Astrocyte (in vitro differentiated cells and primary cell): Measurements from ENCODE around the gene TOX3. TPM values are rescaled to one million over a fixed set of nuclear protein-coding genes. Genes with fewer than 3 reads are reported as not detected.

Source experiments
- DNase-seq: peaks from one replicate; pipeline ENCODE4 v3.0.0-alpha.2; 2010; ENCODE audit warnings: low read depth
- FAIRE-seq: peaks from 2 replicates; lab custom pipeline; 2011; peaks lifted over from hg19 to GRCh38; lab: Jason Lieb, UNC
- H2AFZ ChIP-seq: 2 replicates; pipeline ENCODE4 v1.6.0; 2012; ENCODE audit warnings: low read depth, low read length, inconsistent platforms
- H3K27ac ChIP-seq: 2 replicates; pipeline ENCODE4 v1.5.1; 2011; ENCODE audit warnings: low read depth, low read length, inconsistent platforms
- H3K27me3 ChIP-seq: 2 replicates; pipeline ENCODE4 v1.6.0; 2011; ENCODE audit warnings: low read length, inconsistent platforms; ENCODE audit not compliant: insufficient read depth
- H3K36me3 ChIP-seq: 2 replicates; pipeline ENCODE4 v1.5.1; 2011; ENCODE audit warnings: low read length, inconsistent platforms; ENCODE audit not compliant: insufficient read depth
- H3K4me1 ChIP-seq: 2 replicates; pipeline ENCODE4 v1.5.1; 2011; ENCODE audit warnings: low read length, inconsistent platforms; ENCODE audit not compliant: insufficient read depth
- H3K4me2 ChIP-seq: 2 replicates; pipeline ENCODE4 v1.6.0; 2012; ENCODE audit warnings: low read length, inconsistent platforms
- H3K4me3 ChIP-seq: 2 replicates; pipeline ENCODE4 v1.5.1; 2011; ENCODE audit warnings: low read depth, mild to moderate bottlenecking, low read length, inconsistent platforms; ENCODE audit not compliant: insufficient read depth
- H3K79me2 ChIP-seq: 2 replicates; pipeline ENCODE4 v1.6.0; 2012; ENCODE audit warnings: mild to moderate bottlenecking, low read length, inconsistent platforms; ENCODE audit not compliant: insufficient read depth
- H3K9ac ChIP-seq: 2 replicates; pipeline ENCODE4 v1.6.0; 2012; ENCODE audit warnings: mild to moderate bottlenecking, low read length, inconsistent platforms
- H3K9me3 ChIP-seq: 2 replicates; pipeline ENCODE4 v1.5.1; 2012; ENCODE audit warnings: low read depth, mild to moderate bottlenecking, low read length, inconsistent platforms; ENCODE audit not compliant: insufficient read depth
- H4K20me1 ChIP-seq: 2 replicates; pipeline ENCODE4 v1.6.0; 2012; ENCODE audit warnings: low read length, inconsistent platforms; ENCODE audit not compliant: insufficient read depth
- H3K27ac Mint-ChIP-seq: one replicate; pipeline ENCODE4 v1.8.0; 2021; ENCODE audit warnings: mild to moderate bottlenecking, mixed read lengths; ENCODE audit not compliant: unreplicated experiment
- H3K27me3 Mint-ChIP-seq: one replicate; pipeline ENCODE4 v1.8.0; 2021; ENCODE audit warnings: low read depth, mixed read lengths; ENCODE audit not compliant: unreplicated experiment
- H3K36me3 Mint-ChIP-seq: one replicate; pipeline ENCODE4 v1.8.0; 2021; ENCODE audit warnings: low read depth, mixed read lengths; ENCODE audit not compliant: unreplicated experiment
- H3K4me1 Mint-ChIP-seq: one replicate; pipeline ENCODE4 v1.8.0; 2021; ENCODE audit warnings: low read depth, mixed read lengths; ENCODE audit not compliant: unreplicated experiment
- H3K4me3 Mint-ChIP-seq: one replicate; pipeline ENCODE4 v1.8.0; 2021; ENCODE audit warnings: mild to moderate bottlenecking, moderate library complexity, mixed read lengths; ENCODE audit not compliant: unreplicated experiment
- H3K9me3 Mint-ChIP-seq: one replicate; pipeline ENCODE4 v1.8.0; 2021; ENCODE audit warnings: mild to moderate bottlenecking, mixed read lengths; ENCODE audit not compliant: unreplicated experiment
- CTCF ChIP-seq: IDR thresholded peaks from 2 replicates; pipeline ENCODE4 v1.5.1; 2011; ENCODE audit warnings: low read depth, mild to moderate bottlenecking, inconsistent platforms, low read length, moderate library complexity; ENCODE audit not compliant: insufficient read depth
- EZH2 ChIP-seq: IDR thresholded peaks from 2 replicates; pipeline ENCODE4 v1.6.1; 2012; ENCODE audit warnings: mild to moderate bottlenecking, low read length, inconsistent platforms; ENCODE audit not compliant: insufficient read depth
- total RNA-seq: library from RNA; stranded (reverse); gene quantifications from 2 replicates; pipeline ENCODE4 v1.2.1, GENCODE V29; 2021

TOX3 gene
- total RNA-seq, 1 donor from 2014 or later: 2.3 TPM

GRCh38 chr16:52570495-52571091 lies 23.6 kb upstream of the TOX3 start:
- Histone ChIP-seq H2AFZ (no peak overlapping the region), H3K27me3 (no peaks in the 10 kb centered on the region), H3K9me3 (no peaks in the 10 kb centered on the region), H3K27ac (no peak overlapping the region), H3K36me3 (no peaks in the 10 kb centered on the region), H3K79me2 (no peaks in the 10 kb centered on the region), H4K20me1 (no peaks in the 10 kb centered on the region), H3K9ac (no peak overlapping the region), H3K4me2 (no peak overlapping the region), H3K4me3 (no peak overlapping the region), H3K4me1 (no peaks in the 10 kb centered on the region)
- Mint-ChIP-seq H3K4me3 (no peak overlapping the region), H3K36me3 (no peaks in the 10 kb centered on the region), H3K9me3 (peaks cover 5% of the 10 kb centered on the region), H3K4me1 (no peaks in the 10 kb centered on the region), H3K27ac (no peak overlapping the region), H3K27me3 (peaks cover 1% of the 10 kb centered on the region)
- no peak for FAIRE-seq
- TF ChIP-seq CTCF (no peak), EZH2 (no peak)
- no peak for DNase-seq

GRCh38 chr16:52569701-52570100 lies 22.8 kb upstream of the TOX3 start:
- Histone ChIP-seq H3K27me3 (no peaks in the 10 kb centered on the region), H3K4me3 (no peak overlapping the region), H3K27ac (no peak overlapping the region), H3K4me1 (no peaks in the 10 kb centered on the region), H3K9ac (no peak overlapping the region), H3K4me2 (no peak overlapping the region), H3K36me3 (no peaks in the 10 kb centered on the region), H2AFZ (no peak overlapping the region), H3K79me2 (no peaks in the 10 kb centered on the region), H4K20me1 (no peaks in the 10 kb centered on the region), H3K9me3 (no peaks in the 10 kb centered on the region)
- Mint-ChIP-seq H3K4me3 (no peak overlapping the region), H3K4me1 (no peaks in the 10 kb centered on the region), H3K27ac (no peak overlapping the region), H3K36me3 (no peaks in the 10 kb centered on the region), H3K27me3 (no peaks in the 10 kb centered on the region), H3K9me3 (peaks cover 5% of the 10 kb centered on the region)
- FAIRE-seq (no peak), DNase-seq (no peak)
- TF ChIP-seq CTCF: no peak
- TF ChIP-seq EZH2: no peak

GRCh38 chr16:52568983-52569690 lies 22.2 kb upstream of the TOX3 start:
- H4K20me1 ChIP-seq: no peaks in the 10 kb centered on the region
- no peak overlapping the region for H2AFZ ChIP-seq
- Mint-ChIP-seq H3K4me3 (no peak overlapping the region), H3K36me3 (no peaks in the 10 kb centered on the region), H3K27me3 (no peaks in the 10 kb centered on the region), H3K9me3 (peaks cover 5% of the 10 kb centered on the region), H3K4me1 (no peaks in the 10 kb centered on the region), H3K27ac (no peak overlapping the region)
- H3K4me1 ChIP-seq: no peaks in the 10 kb centered on the region
- no peaks in the 10 kb centered on the region for H3K27me3 ChIP-seq
- H3K4me3 ChIP-seq: no peak overlapping the region
- no peak overlapping the region for H3K27ac ChIP-seq
- FAIRE-seq (no peak), DNase-seq (no peak)
- no peaks in the 10 kb centered on the region for H3K9me3 ChIP-seq
- no peak overlapping the region for H3K9ac ChIP-seq
- no peaks in the 10 kb centered on the region for H3K79me2 ChIP-seq
- no peak for TF ChIP-seq CTCF
- TF ChIP-seq EZH2: no peak
- H3K4me2 ChIP-seq: no peak overlapping the region
- H3K36me3 ChIP-seq: no peaks in the 10 kb centered on the region
